ENCODE data around the gene SDCCAG8.

DNA sequence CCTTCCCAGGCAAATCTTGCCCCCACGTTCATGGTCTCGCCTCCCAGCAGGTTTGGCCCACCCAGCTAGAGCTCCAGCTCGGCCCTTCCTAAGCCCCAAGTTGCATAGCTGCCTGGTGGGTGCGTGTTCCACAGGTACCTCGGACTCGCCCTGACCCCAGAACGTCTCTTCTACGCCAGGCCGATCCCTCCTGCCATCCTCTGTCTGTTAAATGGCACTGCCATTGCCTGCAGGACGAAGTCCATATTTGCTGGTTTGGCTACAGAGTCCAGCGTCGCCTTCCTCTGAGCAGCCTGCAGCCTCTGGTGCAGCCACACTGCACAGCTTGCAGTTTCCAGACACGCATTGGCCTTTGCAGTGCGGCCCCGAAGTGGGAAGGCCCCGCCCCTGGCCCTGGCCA lies 228.1 kb downstream of the SDCCAG8 start:
- TF ChIP-seq, protein P1, sequence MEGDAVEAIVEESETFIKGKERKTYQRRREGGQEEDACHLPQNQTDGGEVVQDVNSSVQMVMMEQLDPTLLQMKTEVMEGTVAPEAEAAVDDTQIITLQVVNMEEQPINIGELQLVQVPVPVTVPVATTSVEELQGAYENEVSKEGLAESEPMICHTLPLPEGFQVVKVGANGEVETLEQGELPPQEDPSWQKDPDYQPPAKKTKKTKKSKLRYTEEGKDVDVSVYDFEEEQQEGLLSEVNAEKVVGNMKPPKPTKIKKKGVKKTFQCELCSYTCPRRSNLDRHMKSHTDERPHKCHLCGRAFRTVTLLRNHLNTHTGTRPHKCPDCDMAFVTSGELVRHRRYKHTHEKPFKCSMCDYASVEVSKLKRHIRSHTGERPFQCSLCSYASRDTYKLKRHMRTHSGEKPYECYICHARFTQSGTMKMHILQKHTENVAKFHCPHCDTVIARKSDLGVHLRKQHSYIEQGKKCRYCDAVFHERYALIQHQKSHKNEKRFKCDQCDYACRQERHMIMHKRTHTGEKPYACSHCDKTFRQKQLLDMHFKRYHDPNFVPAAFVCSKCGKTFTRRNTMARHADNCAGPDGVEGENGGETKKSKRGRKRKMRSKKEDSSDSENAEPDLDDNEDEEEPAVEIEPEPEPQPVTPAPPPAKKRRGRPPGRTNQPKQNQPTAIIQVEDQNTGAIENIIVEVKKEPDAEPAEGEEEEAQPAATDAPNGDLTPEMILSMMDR (IDR thresholded peaks at IDR 0.05): no peak
- no peak for TF ChIP-seq POLR2A (IDR thresholded peaks at IDR 0.05)

Data from esophagus squamous epithelium (tissue), 4 donors.